ENCODE data around the gene SLC1A2. TPM values are rescaled to one million over a fixed set of nuclear protein-coding genes. Genes with fewer than 3 reads are reported as not detected.

The SLC1A2 gene
- total and polyA plus RNA-seq, 2 donors (not counting 1 experiment from before 2014, with no cell fraction given), result 1.2 to 7.6 TPM

DNA sequence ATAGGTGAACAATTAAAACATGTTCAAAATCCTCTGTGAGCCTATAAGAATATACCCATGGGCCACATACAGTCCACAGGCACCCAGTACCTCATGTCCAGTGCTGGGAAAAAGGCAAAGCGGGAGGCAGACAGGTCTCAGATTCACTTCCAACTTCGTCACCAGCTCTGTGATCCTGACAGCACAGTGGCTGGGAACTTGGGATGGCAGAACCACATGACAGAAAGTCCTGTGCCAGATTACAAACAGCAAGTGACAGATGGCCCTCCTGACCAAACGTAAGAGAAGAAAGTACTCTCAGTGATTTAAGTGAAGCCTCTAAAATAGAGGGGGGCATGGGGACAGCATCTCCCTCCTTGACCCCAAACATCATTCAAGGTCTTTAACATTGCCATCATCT is 5.8 kb downstream of the SLC1A2 start:
- Histone ChIP-seq H3K4me1 (ENCODE audit: control insufficient read depth, extremely low read depth, insufficient read depth, low read length) (no peaks in the 10 kb centered on the region), H4K20me1 (ENCODE audit: control insufficient read depth, extremely low read depth, insufficient read depth, low read length) (no peaks in the 10 kb centered on the region), H3K9me3 (ENCODE audit: control insufficient read depth, insufficient read depth, low read depth, low read length) (no peaks in the 10 kb centered on the region), H3K79me2 (ENCODE audit: control insufficient read depth, insufficient read depth, low read length) (no peaks in the 10 kb centered on the region), H3K36me3 (ENCODE audit: control insufficient read depth, insufficient read depth, low read length) (no peaks in the 10 kb centered on the region), H3K4me3 (replicated peaks in 1 of 4; ENCODE audit: control extremely low read depth in 1 of 4, insufficient read depth in 1 of 4, low read depth in 3 of 4, low read length in 4 of 4) (no peak overlapping the region), H3K4me2 (ENCODE audit: extremely low read depth, insufficient read depth, low read length) (no peak overlapping the region), H3K27ac (ENCODE audit: insufficient read depth, low read length) (no peak overlapping the region), H2AFZ (ENCODE audit: low read length) (no peak overlapping the region), H3K9ac (ENCODE audit: insufficient read depth, low read length) (no peak overlapping the region), H3K27me3 (ENCODE audit: control insufficient read depth, insufficient read depth, low read length) (peaks cover 16% of the 10 kb centered on the region)
- TF ChIP-seq, protein P1, sequence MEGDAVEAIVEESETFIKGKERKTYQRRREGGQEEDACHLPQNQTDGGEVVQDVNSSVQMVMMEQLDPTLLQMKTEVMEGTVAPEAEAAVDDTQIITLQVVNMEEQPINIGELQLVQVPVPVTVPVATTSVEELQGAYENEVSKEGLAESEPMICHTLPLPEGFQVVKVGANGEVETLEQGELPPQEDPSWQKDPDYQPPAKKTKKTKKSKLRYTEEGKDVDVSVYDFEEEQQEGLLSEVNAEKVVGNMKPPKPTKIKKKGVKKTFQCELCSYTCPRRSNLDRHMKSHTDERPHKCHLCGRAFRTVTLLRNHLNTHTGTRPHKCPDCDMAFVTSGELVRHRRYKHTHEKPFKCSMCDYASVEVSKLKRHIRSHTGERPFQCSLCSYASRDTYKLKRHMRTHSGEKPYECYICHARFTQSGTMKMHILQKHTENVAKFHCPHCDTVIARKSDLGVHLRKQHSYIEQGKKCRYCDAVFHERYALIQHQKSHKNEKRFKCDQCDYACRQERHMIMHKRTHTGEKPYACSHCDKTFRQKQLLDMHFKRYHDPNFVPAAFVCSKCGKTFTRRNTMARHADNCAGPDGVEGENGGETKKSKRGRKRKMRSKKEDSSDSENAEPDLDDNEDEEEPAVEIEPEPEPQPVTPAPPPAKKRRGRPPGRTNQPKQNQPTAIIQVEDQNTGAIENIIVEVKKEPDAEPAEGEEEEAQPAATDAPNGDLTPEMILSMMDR (conservative IDR thresholded peaks at IDR 0.05 in 1 of 2, IDR thresholded peaks at IDR 0.05 in 1 of 2; ENCODE audit: low read depth in 1 of 2, low read length in 2 of 2), result no peak
- no peak for TF ChIP-seq EZH2 (IDR thresholded peaks at IDR 0.05; ENCODE audit: low read length, missing control alignments)
- no peak for DNase-seq (ENCODE audit: low read depth in 2 of 2)

DNA sequence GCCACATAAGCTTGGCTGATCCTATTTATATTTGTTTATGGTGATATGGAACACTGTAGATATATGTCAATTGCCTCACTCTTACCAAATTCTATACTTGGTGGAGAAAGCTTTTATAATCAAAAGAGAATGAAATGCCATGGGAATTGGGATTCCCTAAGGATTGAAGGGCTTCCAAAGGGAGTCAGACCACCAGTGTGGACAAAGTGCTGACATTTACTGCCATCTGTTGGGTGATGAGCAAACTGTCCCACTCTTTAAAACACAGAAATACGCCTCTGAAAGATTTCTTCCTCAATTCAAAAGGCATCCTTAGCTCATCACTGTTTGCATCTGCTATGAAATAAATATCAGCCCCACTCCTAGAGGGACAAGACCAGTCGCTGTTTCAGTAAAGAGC is 7.1 kb downstream of the SLC1A2 start:
- Histone ChIP-seq H3K9ac (ENCODE audit: insufficient read depth, low read length) (no peak overlapping the region), H3K27me3 (ENCODE audit: control insufficient read depth, insufficient read depth, low read length) (peaks cover 7% of the 10 kb centered on the region), H4K20me1 (ENCODE audit: control insufficient read depth, extremely low read depth, insufficient read depth, low read length) (no peaks in the 10 kb centered on the region), H3K4me3 (replicated peaks in 1 of 4; ENCODE audit: control extremely low read depth in 1 of 4, insufficient read depth in 1 of 4, low read depth in 3 of 4, low read length in 4 of 4) (no peak overlapping the region), H2AFZ (ENCODE audit: low read length) (no peak overlapping the region), H3K27ac (ENCODE audit: insufficient read depth, low read length) (no peak overlapping the region), H3K79me2 (ENCODE audit: control insufficient read depth, insufficient read depth, low read length) (no peaks in the 10 kb centered on the region), H3K4me2 (ENCODE audit: extremely low read depth, insufficient read depth, low read length) (no peak overlapping the region), H3K4me1 (ENCODE audit: control insufficient read depth, extremely low read depth, insufficient read depth, low read length) (no peaks in the 10 kb centered on the region), H3K9me3 (ENCODE audit: control insufficient read depth, insufficient read depth, low read depth, low read length) (no peaks in the 10 kb centered on the region), H3K36me3 (ENCODE audit: control insufficient read depth, insufficient read depth, low read length) (no peaks in the 10 kb centered on the region)
- peak in 1 of 2 donors; percentile 3 for DNase-seq (ENCODE audit: low read depth in 2 of 2)
- TF ChIP-seq, protein P1 (conservative IDR thresholded peaks at IDR 0.05 in 1 of 2, IDR thresholded peaks at IDR 0.05 in 1 of 2; ENCODE audit: low read depth in 1 of 2, low read length in 2 of 2), result peak; percentile 30 to 60
- no peak for TF ChIP-seq EZH2 (IDR thresholded peaks at IDR 0.05; ENCODE audit: low read length, missing control alignments)

DNA sequence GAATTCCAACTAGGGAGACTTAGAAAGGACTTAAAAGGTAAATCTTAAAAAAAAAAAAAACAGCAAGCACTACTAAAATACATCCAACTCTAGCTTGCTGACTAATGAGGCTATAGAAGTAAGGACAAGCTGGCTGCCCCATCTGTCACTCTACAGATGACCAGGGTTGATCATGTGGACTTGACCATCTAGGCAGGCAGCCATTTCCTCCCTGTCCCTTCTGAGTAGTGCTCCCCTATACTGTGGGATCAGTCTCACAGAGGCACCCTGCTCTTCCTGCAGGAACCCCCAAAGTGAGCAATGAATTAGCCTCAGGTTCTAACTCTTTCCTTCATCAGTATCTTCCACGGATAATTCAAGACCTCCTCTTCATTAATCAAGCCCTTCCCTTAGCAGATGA is 12.3 kb downstream of the SLC1A2 start:
- Histone ChIP-seq H3K36me3 (ENCODE audit: control insufficient read depth, insufficient read depth, low read length) (no peaks in the 10 kb centered on the region), H3K4me2 (ENCODE audit: extremely low read depth, insufficient read depth, low read length) (no peak overlapping the region), H3K27me3 (ENCODE audit: control insufficient read depth, insufficient read depth, low read length) (no peaks in the 10 kb centered on the region), H3K27ac (ENCODE audit: insufficient read depth, low read length) (no peak overlapping the region), H3K4me3 (replicated peaks in 1 of 4; ENCODE audit: control extremely low read depth in 1 of 4, insufficient read depth in 1 of 4, low read depth in 3 of 4, low read length in 4 of 4) (no peak overlapping the region), H4K20me1 (ENCODE audit: control insufficient read depth, extremely low read depth, insufficient read depth, low read length) (no peaks in the 10 kb centered on the region), H3K9ac (ENCODE audit: insufficient read depth, low read length) (no peak overlapping the region), H3K9me3 (ENCODE audit: control insufficient read depth, insufficient read depth, low read depth, low read length) (no peaks in the 10 kb centered on the region), H3K4me1 (ENCODE audit: control insufficient read depth, extremely low read depth, insufficient read depth, low read length) (no peaks in the 10 kb centered on the region), H2AFZ (ENCODE audit: low read length) (no peak overlapping the region), H3K79me2 (ENCODE audit: control insufficient read depth, insufficient read depth, low read length) (no peaks in the 10 kb centered on the region)
- TF ChIP-seq, protein P1 (conservative IDR thresholded peaks at IDR 0.05 in 1 of 2, IDR thresholded peaks at IDR 0.05 in 1 of 2; ENCODE audit: low read depth in 1 of 2, low read length in 2 of 2), result no peak
- no peak for TF ChIP-seq EZH2 (IDR thresholded peaks at IDR 0.05; ENCODE audit: low read length, missing control alignments)
- DNase-seq (ENCODE audit: low read depth in 2 of 2), result no peak
